Occipital lobe (tissue), 2 donors: Measurements from ENCODE around the gene SDHD. TPM values are rescaled to one million over a fixed set of nuclear protein-coding genes. Genes with fewer than 3 reads are reported as not detected.
A peak's percentile ranks its signal among the peaks of the same experiment; 100 is the strongest.
"Not testable (repeated sequence)": the region's sequence is repeated elsewhere in the genome, so short reads cannot be mapped to it uniquely, and the experiment has no call there.

Source experiments
- DNase-seq: peaks from one replicate; lab custom pipeline; 2025; lab: John Stamatoyannopoulos, UW
- total RNA-seq: library from RNA; depleted of rRNA; stranded (reverse); fragments of >200 nt; gene quantifications from one replicate; pipeline ENCODE4 v1.2.3, GENCODE V29; 2014

SDHD gene
- total RNA-seq = 73.6 TPM

- DNase-seq = peak; percentile 91
Measured at GRCh38 chr11:112086422-112087191, at the start of gene SDHD, which contains the start of gene TIMM8B. SDHD (plus strand) TSS chr11:112086873; CDS start chr11:112086908, 35 bp downstream. TIMM8B (minus strand) TSS chr11:112086756; CDS start chr11:112086723, 33 bp downstream.

DNA sequence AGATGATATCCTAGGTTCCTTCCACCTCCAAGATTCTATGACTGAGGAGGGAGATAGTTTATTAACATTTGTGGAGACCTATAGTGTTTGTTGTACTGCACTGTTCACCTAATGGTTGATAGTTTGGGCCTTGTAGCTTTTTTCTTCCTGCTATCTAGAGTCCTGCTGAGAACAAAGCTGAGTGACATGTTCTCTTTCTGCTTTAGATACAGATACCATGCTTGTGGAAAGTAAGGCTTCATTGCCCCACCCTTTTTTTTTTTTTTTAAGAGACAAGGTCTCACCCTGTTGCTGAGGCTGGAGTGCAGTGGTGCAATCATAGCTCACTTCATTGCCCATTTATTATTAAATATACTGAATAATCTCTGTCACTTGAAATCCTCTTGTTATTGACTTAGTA, 49.1 kb upstream of the SDHD start:
- no peak for DNase-seq

- no peak for DNase-seq
Measured at GRCh38 chr11:112042161-112042960, 44.3 kb upstream of the SDHD start.

DNA sequence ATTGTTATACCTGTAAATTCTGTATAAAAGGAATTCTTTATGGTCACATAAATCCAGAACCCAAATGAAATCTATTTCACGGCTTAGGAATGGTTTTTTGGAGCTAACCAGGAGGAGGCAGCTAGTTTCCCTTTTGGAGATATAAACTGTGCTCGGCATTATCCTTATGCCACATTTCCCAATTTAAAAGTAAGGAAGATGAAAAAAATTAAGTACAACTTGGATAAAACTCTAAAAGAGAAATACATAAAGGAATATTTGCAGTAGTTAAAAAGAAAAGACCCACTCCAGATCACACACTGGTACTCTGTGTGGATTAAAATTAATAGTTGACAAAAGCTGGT, 43.7 kb upstream of the SDHD start:
- no peak for DNase-seq

DNA sequence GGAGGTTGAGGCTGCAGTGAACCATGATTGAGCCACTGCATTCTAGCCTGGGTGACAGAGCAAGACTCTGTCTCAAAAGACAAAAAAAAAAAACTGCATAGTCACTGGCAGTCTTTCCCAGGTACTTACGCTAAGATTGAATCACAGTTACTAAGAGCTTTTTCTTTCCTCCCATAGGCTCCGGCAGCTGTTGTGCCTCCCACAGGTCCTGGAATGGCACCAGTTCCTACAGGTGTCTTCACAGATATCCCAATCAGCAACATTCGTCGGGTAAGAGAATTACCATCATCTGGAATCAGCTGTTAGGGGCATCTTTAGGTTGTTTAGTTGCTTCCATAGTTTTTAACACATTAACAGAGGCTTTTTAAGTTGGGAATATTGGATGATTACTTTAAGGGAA, 41.7 kb upstream of the SDHD start:
- DNase-seq = no peak

- not testable (repeated sequence) for DNase-seq
Measured at GRCh38 chr11:112046647-112047046, 40.0 kb upstream of the SDHD start.

DNA sequence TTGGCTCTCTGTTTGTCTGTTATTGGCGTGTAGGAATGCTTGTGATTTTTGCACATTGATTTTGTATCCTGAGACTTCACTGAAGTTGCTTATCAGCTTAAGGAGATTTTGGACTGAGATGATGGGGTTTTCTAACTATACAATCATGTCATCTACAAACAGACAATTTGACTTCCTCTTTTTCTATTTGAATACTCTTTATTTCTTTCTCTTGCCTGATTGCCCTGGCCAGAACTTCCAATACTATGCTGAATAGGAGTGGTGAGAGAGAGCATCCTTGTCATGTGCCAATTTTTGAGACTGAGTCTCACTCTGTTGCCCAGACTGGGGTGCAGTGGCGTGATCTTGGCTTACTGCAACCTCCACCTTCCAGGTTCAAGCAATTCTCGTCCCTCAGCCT, 38.4 kb upstream of the SDHD start:
- DNase-seq = not testable (repeated sequence)

DNA sequence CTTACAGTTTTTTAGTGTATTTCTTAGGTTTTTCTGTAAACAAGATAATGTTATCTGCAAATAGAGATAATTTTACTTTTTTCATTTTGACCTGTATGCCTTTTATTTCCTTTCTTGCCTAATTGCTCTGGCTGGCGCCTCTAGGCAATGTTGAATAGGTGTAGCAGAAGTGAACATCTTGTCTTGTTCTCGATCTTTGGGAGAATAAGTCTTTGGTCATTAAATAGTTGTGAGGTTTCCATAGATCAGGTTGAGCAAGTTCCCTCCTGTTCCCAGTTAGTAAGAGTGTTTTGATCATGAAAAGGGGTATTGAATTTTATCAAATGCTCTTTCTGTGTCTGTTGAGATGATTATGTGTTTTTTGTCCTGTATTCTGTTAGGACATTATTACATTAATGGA, 36.9 kb upstream of the SDHD start:
- DNase-seq = no peak

DNA sequence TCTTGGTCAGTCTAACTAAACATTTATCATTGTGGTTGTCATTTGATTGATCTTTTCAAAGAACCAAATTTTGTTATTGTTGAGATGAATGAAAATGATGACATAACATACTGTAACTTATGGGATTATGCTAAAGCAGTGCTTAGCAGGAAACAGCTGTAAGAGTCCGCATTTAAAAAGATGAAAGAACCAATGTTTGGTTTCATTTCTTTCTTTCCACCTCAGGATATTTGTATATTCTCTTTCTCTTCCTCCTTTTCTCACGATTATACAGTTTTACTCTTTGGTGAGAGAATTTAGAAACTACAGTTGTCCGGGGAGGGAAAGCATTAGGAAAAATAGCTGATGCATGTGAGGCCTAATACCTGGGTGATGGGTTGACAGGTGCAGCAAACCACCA, 36.0 kb upstream of the SDHD start:
- no peak for DNase-seq

DNA sequence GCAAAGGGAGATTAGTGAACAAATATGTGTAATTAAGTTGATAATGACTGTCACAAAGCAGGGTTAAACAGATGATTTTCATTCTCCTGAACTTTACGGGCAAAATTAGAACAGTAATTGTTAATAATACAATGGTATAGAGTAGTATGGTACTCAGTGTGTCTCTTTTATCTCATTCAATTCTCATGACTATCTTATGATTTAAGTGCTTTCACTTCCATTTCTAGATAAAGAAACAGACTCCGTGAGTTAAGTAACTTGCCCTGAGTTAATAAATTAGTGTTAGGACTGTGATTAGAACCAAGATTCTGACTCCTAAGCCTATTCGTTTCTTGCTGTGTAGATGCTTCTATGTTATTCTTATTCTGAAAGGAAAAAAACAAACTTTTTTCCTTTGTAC, 34.9 kb upstream of the SDHD start:
- no peak for DNase-seq

DNA sequence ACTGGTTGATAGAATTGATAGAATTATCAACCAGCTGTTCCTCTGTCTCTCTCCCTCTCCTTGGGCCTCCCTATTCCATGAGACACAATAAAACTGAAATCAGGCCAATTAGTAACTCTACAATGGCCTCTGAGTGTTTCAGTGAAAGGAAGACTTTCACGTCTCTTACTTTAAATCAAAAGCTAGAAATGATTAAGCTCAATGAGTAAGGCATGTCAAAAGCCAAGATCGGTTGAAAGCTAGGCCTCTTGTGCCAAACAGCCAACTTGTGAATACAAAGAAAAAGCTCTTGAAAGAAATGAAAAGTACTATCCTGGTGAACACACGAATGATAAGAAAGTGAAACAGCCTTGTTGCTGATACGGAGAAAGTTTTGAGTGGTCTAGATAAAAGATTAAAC, 29.5 kb upstream of the SDHD start:
- DNase-seq = no peak

DNA sequence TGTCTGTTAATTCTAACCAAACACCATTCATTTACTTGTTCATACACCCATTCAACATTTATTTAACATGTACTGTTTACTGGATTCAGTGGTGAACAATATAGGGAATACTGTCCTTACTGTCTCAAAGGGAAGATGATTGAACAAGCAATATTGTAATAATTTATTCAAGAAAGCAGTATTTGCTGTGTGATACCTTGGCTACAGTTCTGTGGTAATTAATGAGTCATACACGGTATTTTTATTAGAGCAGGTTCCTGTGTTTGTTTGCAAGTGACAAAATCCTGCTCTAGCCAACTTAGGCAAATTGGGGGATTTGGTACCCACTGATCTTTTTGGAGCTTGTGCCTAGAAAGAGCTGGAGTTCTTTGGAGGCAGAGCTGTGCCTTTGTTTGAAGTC, 28.6 kb upstream of the SDHD start:
- no peak for DNase-seq

GRCh38 chr11:112062923-112063322, 23.8 kb upstream of the SDHD start:
- DNase-seq = no peak

GRCh38 chr11:112073941-112074811, 12.5 kb upstream of the SDHD start, which contains the start of the genes NKAPD1 and PIH1D2:
NKAPD1 (plus strand) TSS chr11:112074299; CDS start chr11:112075575, 1,276 bp downstream.
PIH1D2 (minus strand) TSS chr11:112074017; CDS start chr11:112073174, 843 bp downstream.
- DNase-seq = peak; percentile 84

GRCh38 chr11:112082729-112083128, 3.9 kb upstream of the SDHD start:
- no peak for DNase-seq

GRCh38 chr11:112085822-112086421, 751 bp upstream of the SDHD start:
- DNase-seq = no peak

DNA sequence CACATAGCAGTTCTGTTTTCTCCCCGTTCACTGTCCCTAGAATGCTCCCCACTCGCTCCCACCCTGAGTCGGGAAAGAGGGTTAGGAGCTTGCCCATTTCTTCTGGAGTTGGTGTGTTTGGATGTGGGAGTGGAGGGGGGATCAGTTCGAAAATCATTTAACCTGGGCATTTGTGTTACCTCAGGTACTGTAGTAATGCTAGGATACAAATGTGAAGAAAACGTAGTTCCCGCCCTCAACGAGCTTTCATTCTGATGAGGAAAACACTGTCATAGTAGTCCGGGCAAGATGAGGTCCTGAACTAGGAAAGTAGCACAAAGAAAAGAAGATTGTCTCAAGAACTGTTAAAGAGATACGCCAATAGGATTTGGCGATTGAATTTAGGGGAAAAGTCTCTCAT, 539 bp downstream of the SDHD start:
- DNase-seq = no peak

- not testable (repeated sequence) for DNase-seq
Measured at GRCh38 chr11:112095302-112095701, 8.6 kb downstream of the SDHD start.

DNA sequence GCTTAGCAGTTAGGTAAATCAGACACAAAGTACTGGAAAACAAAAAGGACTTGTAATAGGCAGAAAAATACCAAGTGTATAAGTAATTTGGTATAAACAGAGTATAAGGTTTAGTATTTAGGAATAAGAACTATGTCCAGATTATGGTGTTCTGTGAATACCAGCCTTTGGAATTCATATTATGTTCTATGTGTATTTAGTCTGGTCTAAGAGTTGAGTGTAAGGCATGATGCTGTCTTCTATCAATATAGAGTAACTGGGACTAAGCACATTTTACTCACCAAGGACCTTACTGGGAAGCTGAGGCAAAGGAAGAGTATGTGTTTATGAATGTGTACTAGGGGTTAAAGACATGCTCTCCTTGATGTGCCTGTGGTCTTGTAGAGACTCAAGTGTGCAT, 9.5 kb downstream of the SDHD start:
- no peak for DNase-seq

- no peak for DNase-seq
Measured at GRCh38 chr11:112097734-112098528, 11.3 kb downstream of the SDHD start.
